Gastroesophageal sphincter (tissue), 3 donors: ENCODE data around the gene TEC.

ENCODE experiments used
- EP300 ChIP-seq: sonication (generic); formaldehyde crosslinking; IDR thresholded peaks from one replicate; pipeline ENCODE4 v1.6.1; 2017; ENCODE audit warnings: antibody characterized with exemption, mild to moderate bottlenecking
- POLR2A ChIP-seq, 2 donors: fragments of 450-650 bp; IDR thresholded peaks; one replicate each; pipeline ENCODE4 v1.6.1; 2017; ENCODE audit warnings: antibody characterized with exemption in 2 of 2, mild to moderate bottlenecking in 2 of 2, moderate library complexity in 1 of 2
- POLR2AphosphoS5 ChIP-seq: sonication (generic); formaldehyde crosslinking; IDR thresholded peaks from one replicate; pipeline ENCODE4 v1.6.1; 2017; ENCODE audit warnings: antibody characterized with exemption
- TF ChIP-seq, protein P1 (sequence below), 4 experiments: fragments of 200-600 bp in 2 of 4; fragments of 450-650 bp in 2 of 4; sonication (generic) in 1 of 4; IDR thresholded peaks; one replicate each; pipeline ENCODE4 v1.5.1; 2017 to 2019; ENCODE audit warnings: antibody characterized with exemption in 4 of 4, mild to moderate bottlenecking in 2 of 4, moderate library complexity in 2 of 4

DNA sequence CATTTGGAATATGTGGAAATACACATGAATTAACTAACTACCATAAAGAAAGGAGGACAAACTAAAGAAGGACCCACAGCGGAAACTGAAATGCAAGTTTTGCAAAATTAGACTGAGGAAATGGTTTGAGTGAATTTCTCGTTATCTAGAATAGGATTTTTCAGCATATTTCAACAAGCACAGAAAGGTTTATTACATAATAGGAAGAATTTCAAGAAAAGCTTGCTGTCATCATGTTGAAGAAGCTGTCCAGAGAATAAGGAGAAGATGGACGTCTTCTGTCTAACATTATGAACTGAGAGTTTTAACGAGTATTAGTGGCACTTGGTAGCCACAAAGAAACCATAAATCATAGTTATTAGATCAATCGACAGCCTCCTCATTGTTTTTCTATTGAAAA lies 45.0 kb downstream of the TEC start:
- TF ChIP-seq, protein P1, sequence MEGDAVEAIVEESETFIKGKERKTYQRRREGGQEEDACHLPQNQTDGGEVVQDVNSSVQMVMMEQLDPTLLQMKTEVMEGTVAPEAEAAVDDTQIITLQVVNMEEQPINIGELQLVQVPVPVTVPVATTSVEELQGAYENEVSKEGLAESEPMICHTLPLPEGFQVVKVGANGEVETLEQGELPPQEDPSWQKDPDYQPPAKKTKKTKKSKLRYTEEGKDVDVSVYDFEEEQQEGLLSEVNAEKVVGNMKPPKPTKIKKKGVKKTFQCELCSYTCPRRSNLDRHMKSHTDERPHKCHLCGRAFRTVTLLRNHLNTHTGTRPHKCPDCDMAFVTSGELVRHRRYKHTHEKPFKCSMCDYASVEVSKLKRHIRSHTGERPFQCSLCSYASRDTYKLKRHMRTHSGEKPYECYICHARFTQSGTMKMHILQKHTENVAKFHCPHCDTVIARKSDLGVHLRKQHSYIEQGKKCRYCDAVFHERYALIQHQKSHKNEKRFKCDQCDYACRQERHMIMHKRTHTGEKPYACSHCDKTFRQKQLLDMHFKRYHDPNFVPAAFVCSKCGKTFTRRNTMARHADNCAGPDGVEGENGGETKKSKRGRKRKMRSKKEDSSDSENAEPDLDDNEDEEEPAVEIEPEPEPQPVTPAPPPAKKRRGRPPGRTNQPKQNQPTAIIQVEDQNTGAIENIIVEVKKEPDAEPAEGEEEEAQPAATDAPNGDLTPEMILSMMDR (IDR thresholded peaks at IDR 0.05): no peak
- TF ChIP-seq POLR2A (IDR thresholded peaks at IDR 0.05): no peak
- TF ChIP-seq POLR2AphosphoS5: no peak
- no peak for TF ChIP-seq EP300
